ENCODE results near the gene NXF1. TPM values are rescaled to one million over a fixed set of nuclear protein-coding genes. Genes with fewer than 3 reads are reported as not detected.
A peak's percentile ranks its signal among the peaks of the same experiment; 100 is the strongest.

The NXF1 gene
- total and polyA plus RNA-seq, 2 of the 13 experiments (the other 11 are each of a cell fraction or from before 2014, with no cell fraction given), result 30.4 to 30.9 TPM

DNA sequence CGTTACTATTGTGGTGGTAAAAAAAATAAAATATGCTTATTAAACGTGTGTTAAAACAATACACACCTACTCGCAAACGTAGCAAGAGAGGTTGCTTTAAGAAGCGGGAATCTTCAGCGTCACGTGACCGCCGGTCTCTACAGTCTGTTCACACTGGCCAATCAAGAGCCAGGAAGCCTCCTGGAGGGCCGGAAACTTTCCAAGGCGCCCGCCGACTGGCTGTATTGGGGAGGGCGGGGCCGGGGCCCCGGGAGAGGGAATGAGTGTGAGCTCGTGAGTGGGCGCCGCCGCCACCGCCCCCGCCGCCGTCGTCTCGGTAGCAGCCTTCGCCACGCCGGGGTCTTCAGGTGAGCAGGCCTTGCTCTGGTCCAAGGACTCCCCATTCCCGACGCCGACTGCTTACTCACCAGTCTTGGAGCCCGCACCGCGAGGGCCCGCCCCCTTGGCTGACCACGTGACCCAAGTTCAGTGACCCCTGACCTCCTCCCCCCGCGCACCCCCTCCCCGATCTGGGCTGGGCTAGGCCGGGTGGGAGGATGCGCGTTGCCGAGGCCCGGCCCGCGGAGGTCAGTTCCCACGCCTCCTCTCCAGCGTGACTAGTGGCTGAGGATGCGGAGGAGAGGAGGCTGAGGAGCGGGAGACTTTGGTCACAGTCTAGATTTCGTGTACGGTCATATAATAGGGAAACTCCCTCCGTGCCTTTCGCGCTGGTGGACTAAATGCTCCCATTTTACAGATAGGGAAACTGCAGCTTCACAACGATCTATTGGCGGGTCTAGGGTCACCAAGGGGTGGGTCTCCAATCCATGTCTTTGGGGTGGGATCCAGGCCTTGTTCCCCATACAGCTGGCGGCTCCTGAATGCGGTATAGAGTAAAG, 33.9 kb downstream of the NXF1 start, which contains the start of gene TAF6L (continued):
- TF ChIP-seq, protein P1, sequence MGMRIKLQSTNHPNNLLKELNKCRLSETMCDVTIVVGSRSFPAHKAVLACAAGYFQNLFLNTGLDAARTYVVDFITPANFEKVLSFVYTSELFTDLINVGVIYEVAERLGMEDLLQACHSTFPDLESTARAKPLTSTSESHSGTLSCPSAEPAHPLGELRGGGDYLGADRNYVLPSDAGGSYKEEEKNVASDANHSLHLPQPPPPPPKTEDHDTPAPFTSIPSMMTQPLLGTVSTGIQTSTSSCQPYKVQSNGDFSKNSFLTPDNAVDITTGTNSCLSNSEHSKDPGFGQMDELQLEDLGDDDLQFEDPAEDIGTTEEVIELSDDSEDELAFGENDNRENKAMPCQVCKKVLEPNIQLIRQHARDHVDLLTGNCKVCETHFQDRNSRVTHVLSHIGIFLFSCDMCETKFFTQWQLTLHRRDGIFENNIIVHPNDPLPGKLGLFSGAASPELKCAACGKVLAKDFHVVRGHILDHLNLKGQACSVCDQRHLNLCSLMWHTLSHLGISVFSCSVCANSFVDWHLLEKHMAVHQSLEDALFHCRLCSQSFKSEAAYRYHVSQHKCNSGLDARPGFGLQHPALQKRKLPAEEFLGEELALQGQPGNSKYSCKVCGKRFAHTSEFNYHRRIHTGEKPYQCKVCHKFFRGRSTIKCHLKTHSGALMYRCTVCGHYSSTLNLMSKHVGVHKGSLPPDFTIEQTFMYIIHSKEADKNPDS (CRISPR knock-in tag; IDR thresholded peaks at IDR 0.05), result no peak
- no peak; the same call in none of the 2 replicates for TF ChIP-seq SOX5 (CRISPR knock-in tag; IDR thresholded peaks at IDR 0.05; ENCODE audit: borderline replicate concordance)
- TF ChIP-seq, protein P2, sequence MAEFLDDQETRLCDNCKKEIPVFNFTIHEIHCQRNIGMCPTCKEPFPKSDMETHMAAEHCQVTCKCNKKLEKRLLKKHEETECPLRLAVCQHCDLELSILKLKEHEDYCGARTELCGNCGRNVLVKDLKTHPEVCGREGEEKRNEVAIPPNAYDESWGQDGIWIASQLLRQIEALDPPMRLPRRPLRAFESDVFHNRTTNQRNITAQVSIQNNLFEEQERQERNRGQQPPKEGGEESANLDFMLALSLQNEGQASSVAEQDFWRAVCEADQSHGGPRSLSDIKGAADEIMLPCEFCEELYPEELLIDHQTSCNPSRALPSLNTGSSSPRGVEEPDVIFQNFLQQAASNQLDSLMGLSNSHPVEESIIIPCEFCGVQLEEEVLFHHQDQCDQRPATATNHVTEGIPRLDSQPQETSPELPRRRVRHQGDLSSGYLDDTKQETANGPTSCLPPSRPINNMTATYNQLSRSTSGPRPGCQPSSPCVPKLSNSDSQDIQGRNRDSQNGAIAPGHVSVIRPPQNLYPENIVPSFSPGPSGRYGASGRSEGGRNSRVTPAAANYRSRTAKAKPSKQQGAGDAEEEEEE (CRISPR knock-in tag; IDR thresholded peaks at IDR 0.05; ENCODE audit: borderline replicate concordance), result 0 out of 2 replicates have a peak, but pooled peaks have one; percentile 27
- peak; percentile 67; the same call in 1 of the 2 replicates for TF ChIP-seq CBX5 (CRISPR knock-in tag; IDR thresholded peaks at IDR 0.05; ENCODE audit: borderline replicate concordance)
- TF ChIP-seq ZNF841 (CRISPR knock-in tag; IDR thresholded peaks at IDR 0.05; ENCODE audit: borderline replicate concordance), result no peak
- TF ChIP-seq, protein P3, sequence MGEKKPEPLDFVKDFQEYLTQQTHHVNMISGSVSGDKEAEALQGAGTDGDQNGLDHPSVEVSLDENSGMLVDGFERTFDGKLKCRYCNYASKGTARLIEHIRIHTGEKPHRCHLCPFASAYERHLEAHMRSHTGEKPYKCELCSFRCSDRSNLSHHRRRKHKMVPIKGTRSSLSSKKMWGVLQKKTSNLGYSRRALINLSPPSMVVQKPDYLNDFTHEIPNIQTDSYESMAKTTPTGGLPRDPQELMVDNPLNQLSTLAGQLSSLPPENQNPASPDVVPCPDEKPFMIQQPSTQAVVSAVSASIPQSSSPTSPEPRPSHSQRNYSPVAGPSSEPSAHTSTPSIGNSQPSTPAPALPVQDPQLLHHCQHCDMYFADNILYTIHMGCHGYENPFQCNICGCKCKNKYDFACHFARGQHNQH (CRISPR knock-in tag; IDR thresholded peaks at IDR 0.05), result peak; percentile 50
- no peak for TF ChIP-seq ZNF724P (CRISPR knock-in tag; IDR thresholded peaks at IDR 0.05; ENCODE audit: borderline replicate concordance)
- TF ChIP-seq, protein P4, sequence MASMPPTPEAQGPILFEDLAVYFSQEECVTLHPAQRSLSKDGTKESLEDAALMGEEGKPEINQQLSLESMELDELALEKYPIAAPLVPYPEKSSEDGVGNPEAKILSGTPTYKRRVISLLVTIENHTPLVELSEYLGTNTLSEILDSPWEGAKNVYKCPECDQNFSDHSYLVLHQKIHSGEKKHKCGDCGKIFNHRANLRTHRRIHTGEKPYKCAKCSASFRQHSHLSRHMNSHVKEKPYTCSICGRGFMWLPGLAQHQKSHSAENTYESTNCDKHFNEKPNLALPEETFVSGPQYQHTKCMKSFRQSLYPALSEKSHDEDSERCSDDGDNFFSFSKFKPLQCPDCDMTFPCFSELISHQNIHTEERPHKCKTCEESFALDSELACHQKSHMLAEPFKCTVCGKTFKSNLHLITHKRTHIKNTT (CRISPR knock-in tag; IDR thresholded peaks at IDR 0.05), result no peak
- peak; percentile 88 for TF ChIP-seq SAP130 (CRISPR knock-in tag; IDR thresholded peaks at IDR 0.05; ENCODE audit: low read depth)
- no peak for TF ChIP-seq ZNF260 (CRISPR knock-in tag; IDR thresholded peaks at IDR 0.05; ENCODE audit: borderline replicate concordance, low read depth)
- no peak; a peak in 1 of 4 replicates for TF ChIP-seq KLF16 (CRISPR knock-in tag; IDR thresholded peaks at IDR 0.05)
- 0 out of 2 replicates have a peak, but pooled peaks have one; percentile 72 for TF ChIP-seq RFXANK (CRISPR knock-in tag; IDR thresholded peaks at IDR 0.05)
- peak; percentile 78; the same call in 1 of the 2 replicates for TF ChIP-seq KDM5A (IDR thresholded peaks at IDR 0.05; ENCODE audit: borderline replicate concordance, low read length)
- no peak for TF ChIP-seq ZNF564 (CRISPR knock-in tag; IDR thresholded peaks at IDR 0.05)
- TF ChIP-seq, protein P5, sequence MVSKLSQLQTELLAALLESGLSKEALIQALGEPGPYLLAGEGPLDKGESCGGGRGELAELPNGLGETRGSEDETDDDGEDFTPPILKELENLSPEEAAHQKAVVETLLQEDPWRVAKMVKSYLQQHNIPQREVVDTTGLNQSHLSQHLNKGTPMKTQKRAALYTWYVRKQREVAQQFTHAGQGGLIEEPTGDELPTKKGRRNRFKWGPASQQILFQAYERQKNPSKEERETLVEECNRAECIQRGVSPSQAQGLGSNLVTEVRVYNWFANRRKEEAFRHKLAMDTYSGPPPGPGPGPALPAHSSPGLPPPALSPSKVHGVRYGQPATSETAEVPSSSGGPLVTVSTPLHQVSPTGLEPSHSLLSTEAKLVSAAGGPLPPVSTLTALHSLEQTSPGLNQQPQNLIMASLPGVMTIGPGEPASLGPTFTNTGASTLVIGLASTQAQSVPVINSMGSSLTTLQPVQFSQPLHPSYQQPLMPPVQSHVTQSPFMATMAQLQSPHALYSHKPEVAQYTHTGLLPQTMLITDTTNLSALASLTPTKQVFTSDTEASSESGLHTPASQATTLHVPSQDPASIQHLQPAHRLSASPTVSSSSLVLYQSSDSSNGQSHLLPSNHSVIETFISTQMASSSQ (IDR thresholded peaks at IDR 0.05; ENCODE audit: low read depth), result no peak
- TF ChIP-seq, protein P5 (CRISPR knock-in tag; IDR thresholded peaks at IDR 0.05; ENCODE audit: borderline replicate concordance), result no peak
- no peak; the same call in 1 of the 2 replicates for TF ChIP-seq ZBTB7B (CRISPR knock-in tag; IDR thresholded peaks at IDR 0.05)
